Erythroblast (primary cell): ENCODE results near the gene SNRNP25.
"Not testable (repeated sequence)": the region's sequence is repeated elsewhere in the genome, so short reads cannot be mapped to it uniquely, and the experiment has no call there.

Experiments
- GATA1 ChIP-seq: IDR thresholded peaks from 2 replicates; pipeline ENCODE4 v1.6.1; 2011; ENCODE audit warnings: low read depth, mild to moderate bottlenecking, control low read depth, low read length, moderate library complexity
- POLR2A ChIP-seq: IDR thresholded peaks from 2 replicates; pipeline ENCODE4 v1.6.1; 2011; ENCODE audit warnings: mild to moderate bottlenecking, low read length

- TF ChIP-seq POLR2A, GATA1: not testable (repeated sequence)
These were observed 20.3 kb upstream of the SNRNP25 start for GRCh38 chr16:33154-33876.
